Measurements from ENCODE around the gene RAB20.
"Not testable (repeated sequence)": the region's sequence is repeated elsewhere in the genome, so short reads cannot be mapped to it uniquely, and the experiment has no call there.

RAB20 gene

DNA sequence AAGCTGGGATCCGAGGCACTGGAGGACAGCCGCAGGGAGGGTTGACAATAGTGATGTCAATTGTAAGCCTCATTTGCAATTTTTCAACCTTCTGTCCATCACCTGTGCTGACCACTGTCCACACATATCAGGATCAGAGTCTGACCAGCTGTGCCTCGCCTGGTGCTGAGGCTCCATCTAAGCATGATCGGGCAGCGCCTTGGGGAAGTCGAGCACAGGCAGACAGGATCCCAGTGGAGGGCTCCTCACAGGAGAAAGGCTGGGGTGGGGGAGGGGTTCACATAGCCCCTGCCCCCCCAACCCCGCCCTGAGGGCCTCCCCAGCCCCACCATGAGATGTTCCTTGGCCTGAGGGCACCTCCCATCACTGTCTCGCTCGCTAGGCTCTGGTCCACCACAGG, 60.3 kb downstream of the RAB20 start:
- DNase-seq, result no peak
- in situ Hi-C loops (cut with MboI; ENCODE audit: low pct_unique_long_range_greater_than_20kb, low sequenced_read_pairs), result no loop called here

DNA sequence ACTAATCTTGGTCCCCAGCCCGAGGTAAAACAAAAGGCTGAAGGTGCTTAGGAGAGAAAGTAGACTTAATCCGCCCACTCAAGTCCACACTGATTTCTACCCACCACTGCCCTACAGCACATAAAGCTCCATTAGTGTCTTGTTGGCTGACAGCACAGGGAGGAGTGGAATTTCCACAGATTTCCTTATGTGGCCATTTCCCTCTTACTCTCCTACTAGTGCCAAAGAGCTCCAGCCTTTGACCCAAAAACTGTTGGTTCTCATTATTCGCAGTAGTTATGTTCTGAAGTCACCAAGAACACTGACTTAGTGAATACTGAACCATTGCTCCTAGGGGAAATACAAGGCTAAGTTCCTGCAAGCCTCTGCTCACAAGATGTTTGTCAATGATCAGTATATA, 61.2 kb downstream of the RAB20 start:
- in situ Hi-C loops (cut with MboI; ENCODE audit: low pct_unique_long_range_greater_than_20kb, low sequenced_read_pairs), result no loop called here
- DNase-seq, result no peak

DNA sequence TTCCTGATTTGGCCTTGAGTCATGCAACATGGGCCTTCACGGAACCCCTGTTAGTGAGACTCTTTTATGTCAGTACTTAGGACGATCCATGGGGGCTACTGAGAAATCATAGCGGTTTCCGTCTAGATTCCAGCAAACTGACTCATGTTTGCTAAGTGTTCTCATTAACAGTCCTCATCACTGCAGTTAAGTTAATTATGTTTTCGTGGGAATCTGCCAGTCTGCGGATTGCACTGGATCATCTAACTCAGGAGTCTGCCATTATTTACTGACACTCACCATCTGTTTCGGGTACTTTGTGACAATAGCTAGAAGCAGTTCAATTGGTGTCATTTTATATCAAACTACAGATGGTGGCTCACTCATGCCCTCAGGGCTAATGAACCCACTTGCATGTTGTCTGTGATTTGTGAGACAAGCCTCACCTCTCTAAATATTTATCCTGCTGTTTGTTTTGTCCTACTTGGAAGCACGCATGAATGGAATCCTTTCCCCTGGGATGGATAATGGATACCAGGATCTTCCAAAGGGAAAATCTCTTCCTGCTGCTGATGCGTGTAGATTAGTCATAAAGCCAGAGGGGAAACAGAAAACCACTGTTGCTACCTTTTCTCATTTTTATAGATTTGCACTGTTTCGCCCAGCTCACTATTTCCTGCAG, 61.8 kb downstream of the RAB20 start:
- DNase-seq, result no peak
- in situ Hi-C loops (cut with MboI; ENCODE audit: low pct_unique_long_range_greater_than_20kb, low sequenced_read_pairs), result no loop called here

DNA sequence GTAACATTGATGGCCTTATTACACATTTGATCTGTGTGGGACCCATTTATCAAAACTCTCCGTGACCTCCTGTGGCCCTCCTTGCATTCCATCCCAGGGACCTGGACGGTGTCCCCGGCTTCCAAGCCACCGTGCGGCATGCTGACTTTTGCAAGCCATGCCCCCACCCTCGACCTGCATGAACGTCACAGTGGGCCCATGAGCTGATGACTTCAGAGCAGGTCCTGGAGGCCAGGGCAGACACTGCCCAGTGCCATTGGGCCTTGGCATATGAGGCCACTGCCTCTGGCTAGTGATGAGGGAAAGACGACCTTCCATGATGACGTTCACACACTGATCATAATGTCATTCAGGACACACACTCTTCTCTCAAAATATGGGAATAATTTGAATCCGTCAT, 62.8 kb downstream of the RAB20 start:
- in situ Hi-C loops (cut with MboI; ENCODE audit: low pct_unique_long_range_greater_than_20kb, low sequenced_read_pairs), result no loop called here
- DNase-seq, result no peak

DNA sequence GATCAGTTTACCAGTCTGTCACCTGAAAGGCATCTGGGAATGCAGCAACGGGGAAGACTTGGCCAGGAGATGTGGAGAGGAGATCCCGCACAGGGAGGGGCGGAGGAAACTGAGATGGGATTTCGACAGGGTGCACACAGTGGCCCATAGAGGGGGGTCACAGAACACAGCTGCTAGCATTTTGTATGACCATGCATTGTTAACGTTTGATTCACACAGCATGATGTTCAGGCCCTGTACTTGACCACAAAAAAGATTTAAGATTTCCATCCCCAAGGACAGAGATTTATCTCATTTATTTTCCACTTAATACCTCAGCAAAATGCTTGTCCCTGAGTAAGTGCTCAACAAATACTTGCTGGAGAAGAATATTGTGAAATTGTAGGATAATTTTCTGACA, 63.2 kb downstream of the RAB20 start:
- in situ Hi-C loops (cut with MboI; ENCODE audit: low pct_unique_long_range_greater_than_20kb, low sequenced_read_pairs), result no loop called here
- no peak for DNase-seq

DNA sequence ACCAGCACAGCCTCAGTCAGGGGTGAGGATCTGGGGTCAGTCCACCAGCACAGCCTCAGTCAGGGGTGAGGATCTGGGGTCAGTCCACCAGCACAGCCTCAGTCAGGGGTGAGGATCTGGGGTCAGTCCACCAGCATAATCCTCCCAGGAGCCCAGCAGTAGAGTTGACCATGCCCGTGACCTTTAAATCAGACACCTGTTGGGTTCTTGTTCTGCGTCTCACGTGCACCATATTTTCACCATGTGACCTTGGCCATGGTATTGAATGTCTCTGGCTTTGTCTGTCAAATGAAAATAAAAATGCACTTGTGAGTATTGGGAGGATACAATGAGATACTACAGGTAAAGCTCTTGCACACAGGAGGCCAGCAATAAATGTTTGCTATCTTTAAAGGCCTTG, 63.6 kb downstream of the RAB20 start:
- in situ Hi-C loops (cut with MboI; ENCODE audit: low pct_unique_long_range_greater_than_20kb, low sequenced_read_pairs); DNase-seq: not testable (repeated sequence)

DNA sequence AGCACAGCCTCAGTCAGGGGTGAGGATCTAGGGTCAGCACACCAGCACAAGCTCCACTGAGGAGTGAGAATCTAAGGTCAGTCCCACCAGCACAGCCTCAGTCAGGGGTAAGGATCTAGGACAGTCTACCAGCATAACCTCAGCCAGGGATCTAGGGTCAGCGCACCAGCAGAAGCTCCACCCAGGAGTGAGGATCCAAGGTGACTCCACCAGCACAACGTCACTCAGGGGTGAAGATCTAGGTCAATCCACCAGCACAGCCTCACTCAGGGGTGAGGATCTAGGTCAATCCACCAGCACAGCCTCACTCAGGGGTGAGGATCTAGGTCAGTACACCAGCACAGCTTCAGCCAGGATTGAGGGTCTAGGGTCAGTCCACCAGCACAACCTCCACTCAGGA, 64.5 kb downstream of the RAB20 start:
- no peak for DNase-seq
- in situ Hi-C loops (cut with MboI; ENCODE audit: low pct_unique_long_range_greater_than_20kb, low sequenced_read_pairs), result no loop called here

DNA sequence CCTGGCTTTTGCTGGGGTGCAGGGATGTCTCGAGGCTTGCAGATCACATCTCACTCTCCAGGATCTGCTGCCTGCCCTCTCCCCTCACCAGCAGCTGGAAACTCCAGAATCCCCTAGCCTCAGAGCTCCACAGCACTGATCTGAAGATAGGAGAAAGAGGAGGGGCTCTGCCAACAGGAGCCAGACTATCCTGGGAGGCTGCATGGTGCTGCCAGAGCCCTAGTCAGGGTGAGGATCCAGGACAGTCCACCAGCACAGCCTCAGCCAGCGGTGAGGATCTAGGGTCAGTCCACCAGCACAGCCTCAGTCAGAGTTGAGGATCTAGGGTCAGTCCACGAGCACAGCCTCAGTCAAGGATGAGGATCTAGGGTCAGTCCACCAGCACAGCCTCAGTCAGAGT, 65.2 kb downstream of the RAB20 start:
- in situ Hi-C loops (cut with MboI; ENCODE audit: low pct_unique_long_range_greater_than_20kb, low sequenced_read_pairs), result no loop called here
- DNase-seq, result no peak

DNA sequence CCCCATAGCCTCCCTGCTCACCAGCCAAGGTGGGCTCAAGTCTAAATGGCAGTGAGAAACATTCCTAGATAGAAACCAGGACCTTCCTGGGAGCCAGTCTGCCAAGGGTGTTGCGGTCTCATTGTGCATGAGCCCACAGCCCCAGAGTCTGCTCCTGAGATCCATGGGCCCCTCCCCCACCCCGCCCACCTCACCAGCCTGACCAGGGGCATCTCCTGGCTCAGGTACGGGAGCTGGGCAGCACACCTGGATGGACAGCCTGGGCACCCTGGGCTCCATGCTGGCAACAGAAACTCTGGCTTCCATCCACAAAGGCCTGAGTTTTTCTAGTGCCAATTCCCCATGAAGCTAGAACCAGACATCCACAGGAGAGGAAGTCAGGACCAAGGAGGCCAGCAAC, 65.6 kb downstream of the RAB20 start:
- no peak for DNase-seq
- in situ Hi-C loops (cut with MboI; ENCODE audit: low pct_unique_long_range_greater_than_20kb, low sequenced_read_pairs), result no loop called here

DNA sequence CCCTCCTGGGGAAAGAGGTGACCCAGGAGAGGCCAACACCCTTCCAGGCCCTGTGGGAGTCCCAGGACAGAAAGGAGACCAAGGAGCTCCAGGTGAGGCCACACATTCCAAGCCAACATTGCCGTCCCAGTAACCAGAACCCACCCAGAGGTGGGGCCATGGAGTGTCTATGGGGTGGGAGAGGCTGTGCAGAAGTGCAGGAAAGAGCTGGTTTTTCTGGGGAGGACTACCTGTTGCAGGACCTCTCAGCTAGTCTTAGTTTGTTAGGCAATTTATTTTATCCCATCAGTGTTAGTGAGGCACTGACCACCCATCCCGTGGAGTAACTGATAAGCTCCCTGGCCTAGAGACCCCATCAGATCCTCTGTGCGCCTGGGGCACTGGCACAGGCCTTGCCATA, 66.1 kb downstream of the RAB20 start:
- in situ Hi-C loops (cut with MboI; ENCODE audit: low pct_unique_long_range_greater_than_20kb, low sequenced_read_pairs), result no loop called here
- no peak for DNase-seq

DNA sequence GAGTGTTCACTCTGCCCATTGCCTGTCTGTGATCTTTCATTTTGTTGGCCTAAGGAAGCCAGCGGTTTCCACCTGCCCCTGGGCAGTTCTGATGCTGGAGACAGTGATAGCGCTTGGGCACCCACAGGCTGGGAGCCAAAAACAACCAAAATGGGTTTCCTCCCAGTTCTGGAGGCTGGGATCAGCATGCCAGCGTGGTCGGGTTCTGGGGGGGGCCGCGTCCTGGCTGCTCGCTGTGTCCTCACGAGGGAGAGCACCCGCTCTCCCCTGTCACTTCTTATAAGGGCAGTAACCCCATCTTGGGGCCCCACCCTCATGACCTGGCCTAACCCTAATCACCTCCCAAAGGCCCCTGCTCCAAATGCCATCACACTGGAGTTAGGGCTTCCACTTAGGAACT, 67.9 kb downstream of the RAB20 start:
- in situ Hi-C loops (cut with MboI; ENCODE audit: low pct_unique_long_range_greater_than_20kb, low sequenced_read_pairs), result no loop called here
- no peak for DNase-seq

DNA sequence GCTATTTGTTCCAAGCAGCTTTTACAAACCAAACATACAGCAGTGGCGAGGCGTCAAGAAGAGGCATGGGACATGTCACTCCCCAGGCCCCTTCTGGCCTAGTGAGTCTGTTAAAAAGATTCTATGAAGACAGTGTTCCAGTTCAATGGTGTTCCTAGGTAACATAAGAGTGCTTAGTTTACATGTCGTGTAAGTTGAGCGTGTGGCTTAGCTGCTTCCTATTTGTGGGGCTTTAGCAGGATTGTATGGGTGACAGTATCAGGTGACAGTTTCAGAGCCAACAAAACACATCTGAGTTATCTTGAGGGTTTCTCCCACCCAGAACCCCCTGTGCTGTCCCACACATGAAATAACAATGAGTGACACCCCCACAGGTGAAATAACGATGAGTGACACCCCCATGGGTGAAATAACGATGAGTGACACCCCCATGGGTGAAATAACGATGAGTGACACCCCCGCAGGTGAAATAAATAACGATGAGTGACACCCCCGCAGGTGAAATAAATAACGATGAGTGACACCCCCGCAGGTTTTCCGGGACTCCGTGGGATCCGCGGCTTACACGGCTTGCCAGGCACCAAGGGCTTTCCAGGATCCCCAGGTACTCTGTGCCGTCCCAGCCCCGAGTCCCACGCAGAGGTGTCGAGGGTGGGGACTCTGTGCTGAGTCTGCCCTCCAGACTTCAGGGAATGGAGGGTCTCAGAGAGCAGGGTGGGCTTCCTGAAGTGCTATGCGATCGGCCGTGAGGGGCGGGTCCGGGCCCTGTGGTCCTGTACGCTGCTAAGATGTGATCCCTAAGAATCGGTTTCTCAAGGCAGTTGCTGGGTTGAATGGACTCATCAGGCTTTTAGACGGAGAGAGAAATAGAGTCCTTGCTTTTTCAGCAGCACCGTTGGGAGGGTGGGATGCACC, 68.6 kb downstream of the RAB20 start:
- DNase-seq, result no peak
- in situ Hi-C loops (cut with MboI; ENCODE audit: low pct_unique_long_range_greater_than_20kb, low sequenced_read_pairs), result no loop called here

DNA sequence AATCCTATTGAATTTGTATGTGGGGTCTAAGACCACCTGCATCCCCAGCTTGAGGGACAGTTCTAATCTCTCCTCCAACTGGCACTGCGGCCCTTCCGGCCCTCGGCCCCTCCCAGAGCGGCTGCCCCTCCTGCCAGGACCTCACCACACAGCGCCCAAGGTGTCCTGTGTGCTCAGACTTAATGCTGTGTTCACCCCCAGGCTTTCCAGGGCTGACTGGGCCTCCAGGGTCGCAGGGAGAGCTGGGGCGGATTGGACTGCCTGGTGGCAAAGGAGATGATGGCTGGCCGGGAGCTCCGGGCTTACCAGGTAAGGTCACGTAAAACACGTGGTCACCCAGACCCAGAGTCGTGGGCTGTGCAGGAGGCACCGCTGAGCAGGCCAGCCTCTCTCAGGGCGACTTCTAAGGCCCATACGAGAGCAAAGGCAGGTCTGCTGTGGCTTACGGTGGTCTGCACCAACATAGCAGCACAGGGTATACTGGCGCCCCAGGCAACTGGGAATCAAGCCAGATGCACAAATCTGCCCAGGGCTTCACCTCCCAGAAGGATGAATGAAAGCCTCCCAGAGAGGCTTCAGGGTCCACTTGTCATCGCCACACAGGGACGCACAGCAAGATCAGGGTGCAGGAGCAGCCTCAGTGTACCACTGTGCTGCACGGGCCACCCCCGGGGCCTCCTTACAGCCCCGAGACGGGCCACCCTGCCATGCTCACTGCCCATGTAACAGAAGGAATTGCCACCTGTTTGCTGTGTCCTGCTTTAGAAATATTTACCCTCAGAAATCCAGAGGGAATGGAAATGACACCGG, 69.4 kb downstream of the RAB20 start:
- in situ Hi-C loops (cut with MboI; ENCODE audit: low pct_unique_long_range_greater_than_20kb, low sequenced_read_pairs), result no loop called here
- no peak for DNase-seq

DNA sequence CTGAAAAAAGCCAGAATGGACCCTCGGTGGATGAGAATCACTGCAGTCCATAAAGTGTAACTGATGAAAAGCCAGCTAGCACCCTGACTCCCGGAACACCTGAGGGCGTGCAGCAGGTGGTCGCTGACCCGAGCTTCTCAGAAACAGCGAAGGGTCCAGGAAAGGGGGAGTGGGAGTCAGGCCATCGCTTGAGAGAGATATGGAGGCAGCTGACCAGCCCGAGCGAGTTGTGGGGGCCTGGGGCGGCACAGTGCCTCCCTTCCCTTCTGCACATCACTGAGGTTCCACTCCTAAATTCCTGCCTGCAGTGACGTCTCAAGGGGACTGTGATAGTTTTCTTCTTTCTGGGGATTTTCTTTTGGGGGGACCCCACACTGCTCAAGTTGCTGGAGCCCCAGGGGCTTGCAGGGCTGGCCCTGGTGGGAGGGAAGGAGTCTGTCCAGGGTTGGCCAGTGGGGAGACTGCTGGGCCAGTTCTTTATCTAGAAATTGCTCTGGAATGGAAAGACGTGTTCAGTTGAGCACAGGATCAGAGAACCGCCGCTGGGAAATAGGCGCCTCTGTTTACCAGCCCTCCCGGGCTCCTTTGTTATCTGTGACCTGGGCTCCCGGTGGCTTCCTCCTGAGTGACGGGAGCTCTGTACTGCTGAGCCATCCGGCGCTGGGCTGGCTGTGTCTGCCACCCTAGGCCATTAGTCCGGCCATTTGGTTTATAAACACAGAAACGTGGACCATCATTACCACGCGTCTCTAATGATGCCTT, 71.3 kb downstream of the RAB20 start:
- in situ Hi-C loops (cut with MboI; ENCODE audit: low pct_unique_long_range_greater_than_20kb, low sequenced_read_pairs), result no loop called here
- no peak for DNase-seq

DNA sequence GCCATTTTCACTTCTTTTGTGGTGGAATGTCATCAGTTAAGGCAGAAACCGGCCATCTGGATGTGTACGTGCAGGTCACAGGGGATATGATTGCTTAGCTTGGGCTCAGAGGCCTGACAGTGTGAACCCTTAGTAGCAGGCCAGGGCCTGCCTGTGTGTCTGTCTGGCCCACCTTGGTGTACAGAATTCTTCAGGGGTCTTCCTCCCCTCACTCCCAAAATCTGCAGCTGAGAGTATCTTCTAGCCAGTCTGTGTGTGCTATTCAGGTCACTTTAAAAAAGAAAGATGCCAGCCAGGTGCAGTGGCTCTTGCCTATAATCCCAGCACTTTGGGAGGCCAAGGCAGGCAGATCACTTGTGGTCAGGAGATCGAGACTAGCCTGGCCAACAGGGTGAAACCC, 74.6 kb downstream of the RAB20 start:
- DNase-seq; in situ Hi-C loops (cut with MboI; ENCODE audit: low pct_unique_long_range_greater_than_20kb, low sequenced_read_pairs): not testable (repeated sequence)

DNA sequence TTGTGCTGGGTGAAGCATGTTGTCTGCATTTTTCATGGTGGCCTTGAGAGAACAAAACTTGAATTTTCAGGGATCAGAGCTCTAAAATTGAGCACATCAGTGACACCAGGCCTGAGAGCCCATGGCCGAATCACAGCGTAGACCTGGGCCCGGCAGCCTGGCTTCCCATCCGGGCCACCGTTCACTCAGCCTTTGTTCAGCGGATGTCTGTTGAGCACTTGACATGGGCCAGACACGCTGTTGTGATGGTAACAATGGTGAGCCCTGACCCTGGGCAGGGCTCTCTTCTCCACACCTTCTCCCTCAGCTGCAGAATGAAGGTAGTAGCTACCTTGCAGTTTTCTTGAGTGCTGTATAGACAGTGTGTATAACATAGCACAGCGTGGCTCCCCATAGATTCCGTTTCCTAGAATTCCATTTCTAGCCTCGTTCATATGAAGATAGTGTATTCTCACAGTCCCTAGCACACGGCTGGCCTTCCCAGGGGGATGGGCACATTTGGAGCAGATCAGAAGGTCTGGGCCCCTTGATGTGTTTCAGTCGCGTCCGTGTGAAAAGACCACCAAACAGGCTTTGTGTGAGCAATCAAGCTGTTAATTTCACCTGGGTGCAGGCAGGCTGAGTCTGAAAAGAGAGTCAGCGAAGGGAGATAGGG, 75.3 kb downstream of the RAB20 start:
- in situ Hi-C loops (cut with MboI; ENCODE audit: low pct_unique_long_range_greater_than_20kb, low sequenced_read_pairs), result no loop called here
- DNase-seq, result no peak

DNA sequence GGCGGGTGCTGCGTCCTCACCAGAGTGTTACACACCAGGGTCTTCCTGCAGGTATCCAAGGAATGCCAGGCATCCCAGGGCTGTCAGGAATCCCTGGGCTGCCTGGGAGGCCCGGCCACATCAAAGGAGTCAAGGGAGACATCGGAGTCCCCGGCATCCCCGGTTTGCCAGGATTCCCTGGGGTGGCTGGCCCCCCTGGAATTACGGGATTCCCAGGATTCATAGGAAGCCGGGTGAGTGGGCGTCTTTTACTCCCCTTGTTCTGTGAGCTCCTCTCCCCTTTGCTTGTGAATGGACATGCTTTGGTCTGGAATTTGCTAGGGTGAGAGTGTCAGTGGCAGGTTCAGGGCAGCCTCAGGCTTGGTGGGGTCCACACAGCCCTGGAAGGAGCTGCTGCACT, 75.9 kb downstream of the RAB20 start:
- in situ Hi-C loops (cut with MboI; ENCODE audit: low pct_unique_long_range_greater_than_20kb, low sequenced_read_pairs), result no loop called here
- no peak for DNase-seq

DNA sequence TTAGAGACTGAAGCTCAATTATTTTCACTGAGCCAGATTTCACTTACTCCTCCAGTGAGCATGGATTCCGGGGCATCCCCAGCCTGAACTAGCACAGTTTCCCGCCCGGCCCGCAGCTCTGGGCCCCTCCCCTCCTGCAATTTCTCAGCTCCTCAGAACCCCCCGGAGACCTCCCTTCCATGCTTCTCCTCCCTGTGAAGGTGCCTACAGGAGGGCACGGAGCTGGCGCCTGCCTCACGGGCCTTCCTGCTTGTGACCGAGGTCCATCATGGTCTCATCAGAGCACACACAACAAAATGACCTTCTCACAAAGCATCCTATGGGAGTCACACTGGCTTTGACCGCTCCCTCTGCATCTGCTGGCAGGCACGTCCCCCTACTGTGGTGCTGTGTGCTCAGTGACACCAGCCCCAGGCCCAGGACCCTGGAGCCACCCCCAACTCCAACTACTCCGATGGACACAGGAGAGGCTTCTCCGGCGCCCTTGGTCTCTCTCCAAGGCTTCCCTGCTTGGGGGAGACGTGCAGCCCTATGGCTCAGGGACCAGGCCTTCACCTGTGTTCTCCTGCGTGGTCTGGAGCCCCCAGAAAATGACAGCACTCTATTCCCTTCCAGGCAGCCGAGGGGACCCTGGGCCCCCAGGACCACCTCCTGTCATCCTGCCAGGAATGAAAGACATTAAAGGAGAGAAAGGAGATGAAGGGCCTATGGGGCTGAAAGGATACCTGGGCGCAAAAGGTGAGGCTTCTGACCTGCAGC, 77.1 kb downstream of the RAB20 start:
- no peak for DNase-seq
- in situ Hi-C loops (cut with MboI; ENCODE audit: low pct_unique_long_range_greater_than_20kb, low sequenced_read_pairs), result no loop called here
